Urinary bladder (tissue), 4 donors: ENCODE measurements around the gene ARHGAP8. TPM values are rescaled to one million over a fixed set of nuclear protein-coding genes. Genes with fewer than 3 reads are reported as not detected.

Experiments used
- DNase-seq: peaks from one replicate; pipeline ENCODE4 v3.0.0-alpha.2; 2015; ENCODE audit errors: extremely low spot score
- H3K27ac ChIP-seq: one replicate; pipeline ENCODE4 v1.5.1; 2013; ENCODE audit warnings: low read depth, mild to moderate bottlenecking, moderate library complexity
- H3K36me3 ChIP-seq: one replicate; pipeline ENCODE4 v1.6.1; 2013; ENCODE audit warnings: mild to moderate bottlenecking, moderate library complexity; ENCODE audit not compliant: insufficient read depth
- H3K4me1 ChIP-seq: one replicate; pipeline ENCODE4 v1.6.1; 2013; ENCODE audit warnings: mild to moderate bottlenecking, moderate library complexity; ENCODE audit not compliant: insufficient read depth
- H3K4me3 ChIP-seq: one replicate; pipeline ENCODE4 v1.5.1; 2013; ENCODE audit warnings: low read depth, low read length
- WGBS: extraction: QIAGEN DNeasy Blood & Tissue Kit; methylation state at CpG from one replicate; pipeline ENCODE4 v1.1.7; 2013; 5-methylcytosine and 5-hydroxymethylcytosine counted together
- polyA plus RNA-seq: library from polyadenylated mRNA; stranded (reverse); fragments of 200-250 nt; gene quantifications from one replicate; pipeline ENCODE4 v1.2.3, GENCODE V29; 2013
- total RNA-seq: library from RNA; depleted of rRNA; stranded (reverse); fragments of >200 nt; gene quantifications from one replicate; pipeline ENCODE4 v1.2.3, GENCODE V29; 2014
- donor health status: healthy with polysubstance abuse.
- donor health status: healthy.

The ARHGAP8 gene
- total and polyA plus RNA-seq, 2 donors: 1.6 to 2.4 TPM

GRCh38 chr22:44906248-44906936 is 154.0 kb downstream of the ARHGAP8 start:
- no peak for DNase-seq
- no peak overlapping the region for H3K4me3 ChIP-seq
- H3K4me1 ChIP-seq: no peaks in the 10 kb centered on the region
- H3K36me3 ChIP-seq: no peaks in the 10 kb centered on the region
- no peak overlapping the region for H3K27ac ChIP-seq
- WGBS: 87% methylated on average over 21 of the region's 21 CpGs

- 94% methylated on average over 18 of the region's 18 CpGs for WGBS
- no peak for DNase-seq
- H3K4me1 ChIP-seq: no peaks in the 10 kb centered on the region
- H3K27ac ChIP-seq: no peak overlapping the region
- no peak overlapping the region for H3K4me3 ChIP-seq
- H3K36me3 ChIP-seq: no peaks in the 10 kb centered on the region
Observed at GRCh38 chr22:44906999-44907644, 154.7 kb downstream of the ARHGAP8 start.

- no peak for DNase-seq
- no peak overlapping the region for H3K27ac ChIP-seq
- no peaks in the 10 kb centered on the region for H3K36me3 ChIP-seq
- H3K4me1 ChIP-seq: no peaks in the 10 kb centered on the region
- WGBS: 90% methylated on average over 21 of the region's 21 CpGs
- no peak overlapping the region for H3K4me3 ChIP-seq
Observed at GRCh38 chr22:44907765-44908737, 155.7 kb downstream of the ARHGAP8 start.

GRCh38 chr22:44909241-44909640 is 156.9 kb downstream of the ARHGAP8 start:
- H3K27ac ChIP-seq: no peak overlapping the region
- DNase-seq: no peak
- WGBS: 87% methylated on average over 6 of the region's 6 CpGs
- no peak overlapping the region for H3K4me3 ChIP-seq
- H3K4me1 ChIP-seq: no peaks in the 10 kb centered on the region
- H3K36me3 ChIP-seq: no peaks in the 10 kb centered on the region

Other genes with a start within 250 kb of the ARHGAP8 start
- gene PRR5, start 50.4 kb upstream of the ARHGAP8 start, total RNA-seq: 13.9 TPM
- 28.1 TPM for gene PRR5, start 50.4 kb upstream of the ARHGAP8 start, polyA plus RNA-seq